BJ (cell line): ENCODE data around the gene SMARCD1. TPM values are rescaled to one million over a fixed set of nuclear protein-coding genes. Genes with fewer than 3 reads are reported as not detected.

ENCODE experiments used
- CTCF ChIA-PET: fragments of 350-600 bp; formaldehyde crosslinking; extraction: SDS; loops from one replicate; lab custom pipeline; 2021; ENCODE audit warnings: antibody characterized with exemption, inconsistent platforms; lab: Yijun Ruan, JAX
- POLR2A ChIA-PET: fragments of 300-600 bp; sonication (Branson Sonifier 250); formaldehyde crosslinking; extraction: SDS; loops from one replicate; lab custom pipeline; 2021; ENCODE audit warnings: antibody characterized with exemption; lab: Charles Lee
- DNase-seq: peaks from one replicate; pipeline ENCODE4 v3.0.0-alpha.2; 2011; ENCODE audit warnings: low read depth
- H3K27me3 ChIP-seq: 2 replicates; pipeline ENCODE4 v1.6.0; 2011; ENCODE audit warnings: low read length; ENCODE audit not compliant: control insufficient read depth, insufficient read depth
- H3K36me3 ChIP-seq: 2 replicates; pipeline ENCODE4 v1.5.1; 2011; ENCODE audit warnings: low read length; ENCODE audit not compliant: control insufficient read depth, insufficient read depth
- H3K4me3 ChIP-seq: 2 replicates; pipeline ENCODE4 v1.5.1; 2011; ENCODE audit warnings: low read depth, mild to moderate bottlenecking, control low read depth, low read length
- polyA plus RNA-seq: library from polyadenylated mRNA; depleted of rRNA; stranded (reverse); fragments of >200 nt; gene quantifications from 2 replicates; pipeline ENCODE4 v1.2.3, GENCODE V29; 2011
- TF ChIP-seq, protein P1 (sequence below): IDR thresholded peaks from 2 replicates; pipeline ENCODE4 v1.5.1; 2011; ENCODE audit warnings: low read depth, mild to moderate bottlenecking, control low read depth, inconsistent platforms, low read length, moderate library complexity; ENCODE audit not compliant: insufficient read depth

Gene SMARCD1
- polyA plus RNA-seq, 1 experiment = 56.0 TPM

- no peak for DNase-seq
- Histone ChIP-seq H3K4me3 (no peak overlapping the region), H3K27me3 (no peaks in the 10 kb centered on the region), H3K36me3 (peaks cover 21% of the 10 kb centered on the region)
- ChIA-PET CTCF (interaction anchor here (0.6 to 1.8 kb wide), 2 partner anchors 12 to 156 kb away, joined by 3 to 9 read pairs; partner anchors contain the start of gene COX14), POLR2A (interaction anchor here (0.6 kb wide), 1 partner anchor 10 kb away, joined by 3 read pairs; no protein-coding TSS in a partner anchor)
- TF ChIP-seq, protein P1, sequence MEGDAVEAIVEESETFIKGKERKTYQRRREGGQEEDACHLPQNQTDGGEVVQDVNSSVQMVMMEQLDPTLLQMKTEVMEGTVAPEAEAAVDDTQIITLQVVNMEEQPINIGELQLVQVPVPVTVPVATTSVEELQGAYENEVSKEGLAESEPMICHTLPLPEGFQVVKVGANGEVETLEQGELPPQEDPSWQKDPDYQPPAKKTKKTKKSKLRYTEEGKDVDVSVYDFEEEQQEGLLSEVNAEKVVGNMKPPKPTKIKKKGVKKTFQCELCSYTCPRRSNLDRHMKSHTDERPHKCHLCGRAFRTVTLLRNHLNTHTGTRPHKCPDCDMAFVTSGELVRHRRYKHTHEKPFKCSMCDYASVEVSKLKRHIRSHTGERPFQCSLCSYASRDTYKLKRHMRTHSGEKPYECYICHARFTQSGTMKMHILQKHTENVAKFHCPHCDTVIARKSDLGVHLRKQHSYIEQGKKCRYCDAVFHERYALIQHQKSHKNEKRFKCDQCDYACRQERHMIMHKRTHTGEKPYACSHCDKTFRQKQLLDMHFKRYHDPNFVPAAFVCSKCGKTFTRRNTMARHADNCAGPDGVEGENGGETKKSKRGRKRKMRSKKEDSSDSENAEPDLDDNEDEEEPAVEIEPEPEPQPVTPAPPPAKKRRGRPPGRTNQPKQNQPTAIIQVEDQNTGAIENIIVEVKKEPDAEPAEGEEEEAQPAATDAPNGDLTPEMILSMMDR = no peak
Observed at GRCh38 chr12:50123203-50123602, 38.1 kb downstream of the SMARCD1 start.

DNA sequence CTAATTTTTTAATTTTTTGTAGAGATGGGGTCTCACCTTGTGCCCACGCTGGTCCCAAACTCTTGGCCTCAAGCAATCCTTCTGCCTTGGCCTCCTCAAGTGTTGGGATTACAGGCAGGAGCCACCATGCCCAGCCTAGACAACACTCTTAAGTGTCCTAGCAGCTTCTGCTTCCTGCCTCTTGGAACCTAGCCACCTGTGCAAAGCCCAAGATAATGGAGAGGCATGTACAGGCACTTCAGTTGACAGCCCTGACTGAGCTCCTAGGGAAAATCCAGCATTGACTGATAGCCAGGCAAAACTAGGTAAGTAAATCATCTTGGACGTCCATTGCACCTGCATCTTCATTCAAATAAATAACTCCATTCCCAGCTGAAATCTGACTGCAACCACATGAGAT is 42.4 kb downstream of the SMARCD1 start:
- TF ChIP-seq, protein P1 = no peak
- POLR2A ChIA-PET = no interaction called here
- Histone ChIP-seq H3K27me3 (no peaks in the 10 kb centered on the region), H3K4me3 (no peak overlapping the region), H3K36me3 (peaks cover 12% of the 10 kb centered on the region)
- DNase-seq = no peak
- CTCF ChIA-PET = interaction anchor here (0.6 to 1.4 kb wide), 2 partner anchors 17 to 367 kb away, joined by 3 to 4 read pairs; no protein-coding TSS in a partner anchor

DNA sequence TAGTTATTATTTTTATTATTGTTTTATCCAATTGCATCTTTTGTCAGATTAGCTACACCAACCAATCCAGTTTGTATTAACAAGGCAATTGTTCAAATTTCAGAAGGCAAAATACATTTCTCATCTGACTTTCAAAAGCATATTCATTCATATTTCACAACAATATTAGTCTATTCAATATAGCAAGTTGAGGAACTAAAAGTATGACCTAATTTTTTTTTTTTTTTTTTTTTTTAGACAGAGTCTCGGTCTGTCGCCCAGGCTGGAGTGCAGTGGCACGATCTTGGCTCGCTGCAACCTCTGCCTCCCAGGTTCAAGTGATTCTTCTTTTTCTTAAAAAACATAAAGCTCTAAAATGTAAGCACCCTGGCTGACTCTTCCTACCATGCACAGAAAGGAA is 44.1 kb downstream of the SMARCD1 start:
- ChIA-PET CTCF (interaction anchor here (0.6 to 1.0 kb wide), 2 partner anchors 19 to 94 kb away, joined by 3 to 5 read pairs; no protein-coding TSS in a partner anchor), POLR2A (no interaction called here)
- H3K4me3 ChIP-seq = no peak overlapping the region
- TF ChIP-seq, protein P1 = no peak
- peaks cover 11% of the 10 kb centered on the region for H3K36me3 ChIP-seq
- no peak for DNase-seq
- no peaks in the 10 kb centered on the region for H3K27me3 ChIP-seq

- TF ChIP-seq, protein P1 = no peak
- Histone ChIP-seq H3K36me3 (peaks cover 10% of the 10 kb centered on the region), H3K27me3 (no peaks in the 10 kb centered on the region), H3K4me3 (no peak overlapping the region)
- DNase-seq = no peak
- ChIA-PET CTCF (interaction anchor here (1.3 kb wide), 1 partner anchor 58 kb away, joined by 3 read pairs; no protein-coding TSS in a partner anchor), POLR2A (no interaction called here)
Observed at GRCh38 chr12:50132505-50133135, 47.5 kb downstream of the SMARCD1 start.

DNA sequence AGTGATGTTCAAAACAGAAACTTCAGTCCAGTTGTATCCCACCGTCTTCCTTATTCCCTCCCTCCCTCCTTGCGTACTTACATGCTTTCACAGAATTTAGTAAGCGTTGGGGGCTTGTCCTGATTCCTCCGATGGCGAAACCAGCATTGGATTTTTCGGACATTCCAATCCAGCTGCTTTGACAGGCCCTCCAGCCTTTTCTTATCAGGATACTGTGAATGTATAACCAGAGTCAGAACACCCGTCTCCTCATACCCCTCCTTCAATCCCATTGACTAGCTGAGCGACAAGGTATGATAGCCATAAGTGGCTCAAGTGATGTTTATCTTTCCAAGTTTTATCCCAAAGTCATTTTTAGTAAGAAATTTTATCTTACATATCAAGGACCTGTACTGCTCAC is 57.9 kb downstream of the SMARCD1 start:
- DNase-seq = no peak
- ChIA-PET CTCF (interaction anchor here (1.3 kb wide), 1 partner anchor 11 kb away, joined by 5 read pairs; no protein-coding TSS in a partner anchor), POLR2A (no interaction called here)
- H3K27me3 ChIP-seq = no peaks in the 10 kb centered on the region
- no peak overlapping the region for H3K4me3 ChIP-seq
- no peaks in the 10 kb centered on the region; the same call in 1 of the 2 replicates for H3K36me3 ChIP-seq
- TF ChIP-seq, protein P1 = no peak
